LNCAP (cell line): Measurements from ENCODE around the gene OR4K2.

Experiments used
- CTCF ChIP-seq: fragments of 450-650 bp; IDR thresholded peaks from 2 replicates; pipeline ENCODE4 v1.5.1; 2017; ENCODE audit warnings: mild to moderate bottlenecking

The OR4K2 gene

GRCh38 chr14:19930617-19931016 is 55.7 kb downstream of the OR4K2 start, which contains the start of gene OR4K1:
OR4K1 (plus strand) TSS chr14:19930917; CDS start chr14:19935667, 4,750 bp downstream.
- no peak for TF ChIP-seq CTCF
